ENCODE measurements around the gene NEK8. TPM values are rescaled to one million over a fixed set of nuclear protein-coding genes. Genes with fewer than 3 reads are reported as not detected.

NEK8 gene
- total and polyA plus RNA-seq, 2 of the 8 experiments (the other 6 are each of a cell fraction or from before 2014, with no cell fraction given) = 14.9 to 23.3 TPM

GRCh38 chr17:28743243-28744103 is 14.9 kb downstream of the NEK8 start, which contains the start of gene TRAF4:
TRAF4 (plus strand) TSS chr17:28744011; CDS start chr17:28744113, 102 bp downstream.
- ChIA-PET POLR2A (ENCODE audit: partially characterized antibody) (interaction anchor here (0.7 to 15.3 kb wide), 23 partner anchors 11 to 209 kb away, joined by 3 to 813 read pairs (median 4); partner anchors contain the start of genes NEK8, PROCA1, RPL23A and TLCD1), CTCF (ENCODE audit: partially characterized antibody) (interaction anchor here (0.7 to 5.6 kb wide), 7 partner anchors 8 to 160 kb away, joined by 3 to 70 read pairs (median 4); partner anchors contain the start of genes NEK8, RPL23A and TLCD1)
- Histone ChIP-seq H2BK20ac (ENCODE audit: low read length) (peak within 1 kb of the TSS; percentile 32; the same call in 1 of the 2 replicates), H3K56ac (replicated peaks; ENCODE audit: insufficient read length, low read depth, low read length) (peak within 1 kb of the TSS; percentile 98), H3K79me2 (ENCODE audit: control insufficient read depth in 1 of 2, insufficient read depth in 2 of 2, low read length in 2 of 2) (peaks cover 19 to 37% of the 10 kb centered on the region in 2 experiments), H3K79me1 (ENCODE audit: low read depth, low read length) (peaks cover 14% of the 10 kb centered on the region; the same call in 1 of the 2 replicates), H3K4ac (replicated peaks; ENCODE audit: insufficient read length, low read depth, low read length) (peak within 1 kb of the TSS; percentile 95), H3K9me3 (ENCODE audit: insufficient read depth in 2 of 2, low read depth in 1 of 2, low read length in 1 of 2) (no peaks in the 10 kb centered on the region), H3K23me2 (ENCODE audit: low read depth, low read length) (peaks cover 23% of the 10 kb centered on the region), H2BK5ac (ENCODE audit: low read depth, low read length) (peak within 1 kb of the TSS; percentile 99), H4K8ac (ENCODE audit: extremely low read depth, insufficient read depth, low read length) (peak within 1 kb of the TSS; percentile 100), H2BK120ac (replicated peaks; ENCODE audit: low read depth, low read length) (peak within 1 kb of the TSS; percentile 25), H3K14ac (ENCODE audit: insufficient read length) (no peak within 1 kb of the TSS), H2BK15ac (ENCODE audit: low read length) (peak within 1 kb of the TSS; percentile 72; the same call in 1 of the 2 replicates), H3K36me3 (ENCODE audit: control insufficient read depth in 2 of 4, insufficient read depth in 4 of 4, low read length in 3 of 4) (peaks cover 16 to 26% (median 21%) of the 10 kb centered on the region in 4 experiments), H4K20me1 (replicated peaks in 1 of 2; ENCODE audit: control insufficient read depth in 1 of 2, insufficient read depth in 2 of 2, low read length in 2 of 2) (peaks cover 20 to 25% of the 10 kb centered on the region in 2 experiments), H3K23ac (ENCODE audit: insufficient read length) (no peak within 1 kb of the TSS), H3K4me1 (replicated peaks in 1 of 4; ENCODE audit: control insufficient read depth in 3 of 4, insufficient read depth in 4 of 4, low read length in 3 of 4) (peaks cover 0 to 30% (median 24%) of the 10 kb centered on the region in 4 experiments; a peak in 6 of 7 replicates), H2AK5ac (ENCODE audit: low read depth, low read length) (peak within 1 kb of the TSS; percentile 70; the same call in 1 of the 2 replicates), H4K91ac (replicated peaks; ENCODE audit: insufficient read length, low read length) (peak within 1 kb of the TSS; percentile 91), H3K27me3 (replicated peaks in 1 of 4; ENCODE audit: control insufficient read depth in 3 of 4, extremely low read depth in 1 of 4, insufficient read depth in 3 of 4, low read length in 3 of 4) (no peaks in the 10 kb centered on the region), H3K4me3 (ENCODE audit: extremely low read depth in 1 of 4, insufficient read depth in 2 of 4, low read depth in 3 of 4, low read length in 4 of 4) (peak within 1 kb of the TSS; percentile 94 to 99 (median 98)), H3K9ac (replicated peaks in 1 of 4; ENCODE audit: extremely low read depth in 1 of 4, low read depth in 3 of 4, low read length in 3 of 4) (peak within 1 kb of the TSS; percentile 78 to 98 (median 97)), H2AFZ (ENCODE audit: low read length) (no peak within 1 kb of the TSS), H3K27ac (ENCODE audit: low read depth, low read length) (peak within 1 kb of the TSS; percentile 99), H3K18ac (ENCODE audit: extremely low read depth, low read length) (peak within 1 kb of the TSS; percentile 97), H3K4me2 (ENCODE audit: insufficient read depth in 1 of 2, low read depth in 2 of 2, low read length in 2 of 2) (peak within 1 kb of the TSS; percentile 92 to 93), H4K5ac (ENCODE audit: insufficient read length, low read depth, low read length) (peak within 1 kb of the TSS; percentile 95), H2BK12ac (ENCODE audit: low read depth, low read length) (peak within 1 kb of the TSS; percentile 80; the same call in 1 of the 2 replicates)
- 2% methylated on average over 43 of the region's 70 CpGs; no CpG with 5 or more reads in 1 of the 2 experiments for WGBS, 2 experiments (ENCODE audit: extremely low coverage in 1 of 2, insufficient coverage in 1 of 2, insufficient read length in 1 of 2, insufficient replicate concordance in 2 of 2, low coverage in 1 of 2, low lambda C conversion rate in 2 of 2, missing lambda C conversion rate in 1 of 2)
- peak in 1 of 2 experiments; percentile 87 for DNase-seq (ENCODE audit: low read depth in 1 of 2, low spot score in 2 of 2)
- no peak for FAIRE-seq
- TF ChIP-seq GABPA (IDR thresholded peaks at IDR 0.05; ENCODE audit: borderline replicate concordance, insufficient read depth, low read length) = no peak
- TF ChIP-seq RAD21 (IDR thresholded peaks at IDR 0.05 in 1 of 2, conservative IDR thresholded peaks at IDR 0.05 in 1 of 2; ENCODE audit: low read depth in 2 of 2, low read length in 2 of 2) = no peak
- no peak for TF ChIP-seq CEBPB (IDR thresholded peaks at IDR 0.05; ENCODE audit: low read depth, low read length)
- TF ChIP-seq RBBP5 (IDR thresholded peaks at IDR 0.05; ENCODE audit: borderline replicate concordance, low read depth, low read length) = 0 out of 2 replicates have a peak, but pooled peaks have one; percentile 28
- no peak for TF ChIP-seq CTBP2 (IDR thresholded peaks at IDR 0.05; ENCODE audit: borderline replicate concordance, insufficient read depth, insufficient read length, low read length)
- TF ChIP-seq TEAD4 (IDR thresholded peaks at IDR 0.05; ENCODE audit: low read depth, low read length) = 0 out of 2 replicates have a peak, but pooled peaks have one; percentile 15
- no peak for TF ChIP-seq SUZ12 (IDR thresholded peaks at IDR 0.05; ENCODE audit: low read length)
- TF ChIP-seq SIRT6 (IDR thresholded peaks at IDR 0.05; ENCODE audit: low read length) = no peak
